GM19468 (cell line): ENCODE measurements around the gene SIGLEC9.

Source experiments
- ATAC-seq: cut with Tn5 transposase; IDR thresholded peaks from one replicate; pipeline ENCODE4 v1.9.1; 2021; ENCODE audit warnings: mild to moderate bottlenecking, moderate library complexity, moderate number of reproducible peaks; ENCODE audit not compliant: unreplicated experiment; ENCODE audit errors: extremely low read depth

SIGLEC9 gene

GRCh38 chr19:51124729-51125128 lies at the start of gene SIGLEC9:
Gene SIGLEC9 (plus strand): TSS chr19:51124906. CDS start chr19:51124975, 69 bp downstream.
- no peak for ATAC-seq

- ATAC-seq: no peak
Observed at GRCh38 chr19:51075998-51076397, 48.7 kb upstream of the SIGLEC9 start.

- no peak for ATAC-seq
Observed at GRCh38 chr19:51076631-51077213, 48.0 kb upstream of the SIGLEC9 start.

GRCh38 chr19:51078104-51078503 lies 46.6 kb upstream of the SIGLEC9 start:
- no peak for ATAC-seq

- ATAC-seq: no peak
Observed at GRCh38 chr19:51078731-51079130, 46.0 kb upstream of the SIGLEC9 start.

GRCh38 chr19:51079481-51080110 lies 45.1 kb upstream of the SIGLEC9 start:
- no peak for ATAC-seq

GRCh38 chr19:51081476-51081875 lies 43.2 kb upstream of the SIGLEC9 start:
- ATAC-seq: no peak

- ATAC-seq: no peak
Observed at GRCh38 chr19:51082611-51083010, 42.1 kb upstream of the SIGLEC9 start, which contains the start of gene KLK14. Gene KLK14 (minus strand): TSS chr19:51082887. CDS start chr19:51082614, 273 bp downstream.

GRCh38 chr19:51083181-51083580 lies 41.5 kb upstream of the SIGLEC9 start:
- ATAC-seq: no peak

- ATAC-seq: no peak
Observed at GRCh38 chr19:51083783-51084182, 40.9 kb upstream of the SIGLEC9 start.

- no peak for ATAC-seq
Observed at GRCh38 chr19:51084505-51084904, 40.2 kb upstream of the SIGLEC9 start.

GRCh38 chr19:51086153-51086850 lies 38.4 kb upstream of the SIGLEC9 start:
- no peak for ATAC-seq

GRCh38 chr19:51089786-51090185 lies 34.9 kb upstream of the SIGLEC9 start:
- ATAC-seq: no peak

- no peak for ATAC-seq
Observed at GRCh38 chr19:51090471-51090870, 34.2 kb upstream of the SIGLEC9 start.

- ATAC-seq: no peak
Observed at GRCh38 chr19:51091126-51091525, 33.6 kb upstream of the SIGLEC9 start.

GRCh38 chr19:51091895-51092873 lies 32.5 kb upstream of the SIGLEC9 start:
- no peak for ATAC-seq

- no peak for ATAC-seq
Observed at GRCh38 chr19:51093101-51093500, 31.6 kb upstream of the SIGLEC9 start.

GRCh38 chr19:51093510-51094345 lies 31.0 kb upstream of the SIGLEC9 start:
- no peak for ATAC-seq

- no peak for ATAC-seq
Observed at GRCh38 chr19:51094696-51095279, 29.9 kb upstream of the SIGLEC9 start.
